NB4 (cell line): ENCODE data around the gene B4GAT1.

Source experiments
- CTCF ChIP-seq: IDR thresholded peaks from one replicate; pipeline ENCODE4 v1.5.1; 2012; ENCODE audit warnings: low read depth, low read length
- MAX ChIP-seq: IDR thresholded peaks from 2 replicates; pipeline ENCODE4 v1.6.1; 2011; ENCODE audit warnings: low read depth, low read length
- MYC ChIP-seq: IDR thresholded peaks from 2 replicates; pipeline ENCODE4 v1.6.1; 2011; ENCODE audit warnings: low read depth, low read length
- POLR2A ChIP-seq: IDR thresholded peaks from 2 replicates; pipeline ENCODE4 v1.6.1; 2011; ENCODE audit warnings: mild to moderate bottlenecking; ENCODE audit not compliant: insufficient read length; ENCODE audit errors: extremely low read depth

GRCh38 chr11:66312549-66313320 lies 34.7 kb downstream of the B4GAT1 start:
- TF ChIP-seq CTCF (no peak), POLR2A (peak; percentile 50), MYC (peak; percentile 55; the same call in 1 of the 2 replicates), MAX (peak; percentile 78)
